ENCODE results near the gene ACOXL. TPM values are rescaled to one million over a fixed set of nuclear protein-coding genes. Genes with fewer than 3 reads are reported as not detected.

ACOXL gene
- total and polyA plus RNA-seq, 2 donors (not counting 3 experiments of a cell fraction or from before 2014, with no cell fraction given): not detected

DNA sequence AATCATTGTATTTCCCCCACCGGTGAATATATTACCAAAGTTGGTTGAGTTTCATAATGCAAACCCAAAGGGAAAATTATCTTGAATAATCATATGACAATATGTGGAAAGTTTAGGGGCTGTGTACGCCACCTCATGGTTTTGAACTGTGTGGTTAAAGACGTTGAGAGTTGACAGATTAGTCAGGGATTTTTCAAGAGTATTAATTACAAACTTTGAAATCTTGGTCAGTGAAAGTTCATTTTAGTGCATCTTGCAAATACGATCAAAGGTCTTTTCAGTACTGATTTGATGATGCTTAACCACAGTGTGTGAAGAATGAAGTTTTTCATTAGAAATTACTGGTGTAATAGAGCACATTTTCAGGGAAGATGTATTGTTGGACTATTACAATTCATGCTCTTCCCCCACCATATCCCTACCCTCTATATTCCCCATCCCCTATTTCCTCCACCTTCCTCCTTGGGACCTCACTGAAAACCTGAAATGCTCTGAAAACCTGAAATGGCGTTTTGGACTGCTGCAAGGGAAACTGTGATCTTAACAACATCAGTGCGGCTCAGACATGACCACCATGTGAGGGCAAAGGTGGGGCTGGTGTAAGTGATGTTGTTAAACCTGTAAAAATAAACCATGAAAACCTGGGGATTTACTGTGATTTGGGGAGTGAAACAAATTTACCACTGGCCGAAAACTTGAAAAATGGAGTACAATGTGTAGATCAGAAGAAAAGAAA lies 383.8 kb downstream of the ACOXL start:
- Histone ChIP-seq H3K36me3 (ENCODE audit: control insufficient read depth in 2 of 2, extremely low read depth in 1 of 2, insufficient read depth in 2 of 2, low read length in 2 of 2) (no peaks in the 10 kb centered on the region), H3K4me1 (ENCODE audit: control insufficient read depth, extremely low read depth, insufficient read depth, low read length) (peaks cover 27% of the 10 kb centered on the region), H2AFZ (ENCODE audit: low read depth, low read length) (no peak overlapping the region), H4K20me1 (replicated peaks; ENCODE audit: control insufficient read depth, extremely low read depth, insufficient read depth, low read length) (no peaks in the 10 kb centered on the region), H3K27ac (ENCODE audit: insufficient read depth, low read depth, low read length) (no peak overlapping the region), H3K4me3 (replicated peaks in 1 of 3; ENCODE audit: insufficient read depth in 1 of 3, low read depth in 1 of 3, low read length in 3 of 3) (no peak overlapping the region), H3K79me2 (ENCODE audit: control insufficient read depth, insufficient read depth, low read length) (no peaks in the 10 kb centered on the region), H3K27me3 (ENCODE audit: control insufficient read depth in 2 of 2, insufficient read depth in 2 of 2, low read length in 2 of 2) (peaks cover 37 to 83% of the 10 kb centered on the region in 2 experiments), H3K9ac (replicated peaks; ENCODE audit: extremely low read depth, insufficient read depth, low read length) (no peak overlapping the region), H3K9me1 (replicated peaks; ENCODE audit: control insufficient read depth, extremely low read depth, insufficient read depth, low read length) (no peaks in the 10 kb centered on the region), H3K9me3 (replicated peaks; ENCODE audit: control insufficient read depth, insufficient read depth, low read length) (no peaks in the 10 kb centered on the region), H3K4me2 (ENCODE audit: insufficient read depth, low read length) (no peak overlapping the region)
- intact Hi-C loops (cut with micrococcal nuclease) (loop anchor here (2.0 to 5.0 kb wide), 3 partner anchors 87 to 583 kb away; no protein-coding TSS in a partner anchor), dilution Hi-C loops (cut with MboI; ENCODE audit: extremely low pct_ligation_motif_present, low sequenced_read_pairs) (no loop called here)
- FAIRE-seq (no peak), DNase-seq (ENCODE audit: low read depth, low spot score) (no peak)
- no TSS peak for BruUV-seq (replicated peaks)
- TF ChIP-seq POLR2AphosphoS5 (IDR thresholded peaks at IDR 0.05; ENCODE audit: insufficient read depth, low read depth, low read length) (no peak), FOS (IDR thresholded peaks at IDR 0.05; ENCODE audit: borderline replicate concordance, insufficient read depth, low read length) (no peak), MYC (IDR thresholded peaks at IDR 0.05; ENCODE audit: low read depth, low read length) (no peak), GATA2 (IDR thresholded peaks at IDR 0.05; ENCODE audit: insufficient read depth, insufficient read length, low read depth, low read length) (no peak), JUN (IDR thresholded peaks at IDR 0.05; ENCODE audit: borderline replicate concordance, insufficient read depth, insufficient read length, low read depth) (no peak), POLR2A (IDR thresholded peaks at IDR 0.05; ENCODE audit: low read depth, low read length) (no peak), EZH2 (IDR thresholded peaks at IDR 0.05; ENCODE audit: borderline replicate concordance, low read depth, low read length, severe bottlenecking) (no peak)
- TF ChIP-seq, protein P1, sequence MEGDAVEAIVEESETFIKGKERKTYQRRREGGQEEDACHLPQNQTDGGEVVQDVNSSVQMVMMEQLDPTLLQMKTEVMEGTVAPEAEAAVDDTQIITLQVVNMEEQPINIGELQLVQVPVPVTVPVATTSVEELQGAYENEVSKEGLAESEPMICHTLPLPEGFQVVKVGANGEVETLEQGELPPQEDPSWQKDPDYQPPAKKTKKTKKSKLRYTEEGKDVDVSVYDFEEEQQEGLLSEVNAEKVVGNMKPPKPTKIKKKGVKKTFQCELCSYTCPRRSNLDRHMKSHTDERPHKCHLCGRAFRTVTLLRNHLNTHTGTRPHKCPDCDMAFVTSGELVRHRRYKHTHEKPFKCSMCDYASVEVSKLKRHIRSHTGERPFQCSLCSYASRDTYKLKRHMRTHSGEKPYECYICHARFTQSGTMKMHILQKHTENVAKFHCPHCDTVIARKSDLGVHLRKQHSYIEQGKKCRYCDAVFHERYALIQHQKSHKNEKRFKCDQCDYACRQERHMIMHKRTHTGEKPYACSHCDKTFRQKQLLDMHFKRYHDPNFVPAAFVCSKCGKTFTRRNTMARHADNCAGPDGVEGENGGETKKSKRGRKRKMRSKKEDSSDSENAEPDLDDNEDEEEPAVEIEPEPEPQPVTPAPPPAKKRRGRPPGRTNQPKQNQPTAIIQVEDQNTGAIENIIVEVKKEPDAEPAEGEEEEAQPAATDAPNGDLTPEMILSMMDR (IDR thresholded peaks at IDR 0.05; ENCODE audit: extremely low read depth in 1 of 2, insufficient read depth in 1 of 2, low read depth in 1 of 2, low read length in 2 of 2): no peak
- TF ChIP-seq, protein P2, sequence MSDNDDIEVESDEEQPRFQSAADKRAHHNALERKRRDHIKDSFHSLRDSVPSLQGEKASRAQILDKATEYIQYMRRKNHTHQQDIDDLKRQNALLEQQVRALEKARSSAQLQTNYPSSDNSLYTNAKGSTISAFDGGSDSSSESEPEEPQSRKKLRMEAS (IDR thresholded peaks at IDR 0.05; ENCODE audit: insufficient read depth, insufficient read length): no peak
- CTCF ChIA-PET: interaction anchor here (0.9 to 2.5 kb wide), 3 partner anchors 303 to 583 kb away, joined by 3 to 23 read pairs (median 6); no protein-coding TSS in a partner anchor
- POLR2A ChIA-PET: no interaction called here
